IPS-20b (cell line): Measurements from ENCODE around the gene AQP6.
"Not testable (repeated sequence)": the region's sequence is repeated elsewhere in the genome, so short reads cannot be mapped to it uniquely, and the experiment has no call there.

Experiments
- H3K27ac ChIP-seq: one replicate; pipeline ENCODE4 v1.5.1; 2013; ENCODE audit warnings: low read length
- H3K27me3 ChIP-seq: 2 replicates; pipeline ENCODE4 v1.6.1; 2013; ENCODE audit warnings: mild to moderate bottlenecking, low read length, inconsistent platforms; ENCODE audit not compliant: insufficient read depth
- H3K36me3 ChIP-seq: 2 replicates; pipeline ENCODE4 v1.6.1; 2013; ENCODE audit warnings: low read depth, mild to moderate bottlenecking, inconsistent platforms, low read length, moderate library complexity; ENCODE audit not compliant: insufficient read depth
- H3K4me1 ChIP-seq: 2 replicates; pipeline ENCODE4 v1.6.1; 2013; ENCODE audit warnings: mild to moderate bottlenecking, control low read depth, inconsistent platforms, low read length, moderate library complexity; ENCODE audit not compliant: insufficient read depth
- H3K4me3 ChIP-seq: 2 replicates; pipeline ENCODE4 v1.5.1; 2013; ENCODE audit warnings: mild to moderate bottlenecking, low read length, inconsistent platforms
- H3K9ac ChIP-seq: 2 replicates; pipeline ENCODE4 v1.6.1; 2013; ENCODE audit warnings: low read depth, mild to moderate bottlenecking, inconsistent platforms, low read length, moderate library complexity
- H3K9me3 ChIP-seq: 2 replicates; pipeline ENCODE4 v1.6.1; 2013; ENCODE audit warnings: mild to moderate bottlenecking, low read depth, low read length, inconsistent platforms; ENCODE audit not compliant: insufficient read depth

The AQP6 gene

DNA sequence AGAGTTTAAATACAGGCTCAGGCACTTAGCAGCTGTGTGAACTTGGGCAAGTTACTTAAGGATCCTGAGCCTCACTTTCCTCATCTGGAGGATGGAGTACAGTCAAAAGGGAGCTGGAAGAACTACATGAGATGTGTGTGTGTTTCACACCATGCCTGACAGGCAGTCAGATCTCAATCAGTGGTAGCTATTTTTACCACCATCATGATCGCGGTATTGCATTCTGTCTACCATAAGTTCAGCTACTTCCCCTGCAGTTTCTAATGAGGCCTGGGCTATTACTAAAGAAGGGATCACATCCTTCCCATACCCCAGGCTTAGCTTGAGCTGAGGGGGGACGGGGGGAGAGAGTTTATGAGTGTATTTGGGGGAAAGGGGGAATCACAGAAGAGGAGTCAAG lies 7.0 kb downstream of the AQP6 start:
- no peak overlapping the region for H3K27ac ChIP-seq
- no peaks in the 10 kb centered on the region for H3K9me3 ChIP-seq
- no peaks in the 10 kb centered on the region; the same call in 1 of the 2 replicates for H3K27me3 ChIP-seq
- H3K4me1 ChIP-seq, result peaks cover 3% of the 10 kb centered on the region; the same call in 1 of the 2 replicates
- H3K9ac ChIP-seq, result no peak overlapping the region
- no peaks in the 10 kb centered on the region for H3K36me3 ChIP-seq
- no peak overlapping the region for H3K4me3 ChIP-seq

DNA sequence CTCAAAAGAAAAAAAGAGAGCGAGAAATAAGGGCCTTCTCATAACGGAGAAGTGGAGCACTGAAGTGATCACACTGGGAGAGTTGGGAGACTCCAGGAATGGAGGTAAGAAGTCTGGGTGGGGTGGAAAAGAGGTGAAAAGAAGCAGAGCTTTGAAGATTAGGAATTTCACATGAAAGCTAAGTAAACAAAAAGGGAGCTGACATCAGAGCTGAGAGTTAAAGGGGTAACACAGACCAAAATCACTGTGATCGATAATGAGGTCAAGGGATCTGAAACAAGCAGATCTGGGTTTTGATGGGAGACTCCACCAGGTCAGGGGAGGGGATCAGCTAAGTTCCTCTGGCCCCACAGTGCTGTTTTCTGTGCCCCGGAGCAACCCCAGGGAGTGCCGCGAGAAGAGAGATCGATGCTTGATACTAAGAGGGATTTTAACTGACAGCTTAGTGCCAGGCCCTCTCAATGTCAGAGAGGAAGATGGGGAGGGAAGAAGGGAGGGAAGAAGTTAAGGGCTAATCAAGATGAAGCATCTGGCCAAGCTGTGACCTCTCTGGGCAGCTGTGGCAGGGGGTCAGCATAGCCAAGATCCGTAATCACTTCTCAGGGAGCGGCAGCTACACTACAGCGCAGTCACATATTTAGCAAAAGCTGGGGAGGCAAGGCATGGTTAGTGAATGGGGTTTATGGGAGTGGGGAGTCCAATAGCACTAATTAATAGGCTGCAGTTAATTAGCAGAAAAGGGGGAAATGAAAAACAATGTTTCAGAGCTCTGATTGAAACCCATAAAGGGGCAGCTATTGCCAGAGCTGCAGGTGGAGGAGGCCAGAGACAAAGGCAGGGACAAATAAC lies 8.0 kb downstream of the AQP6 start:
- Histone ChIP-seq H3K36me3 (no peaks in the 10 kb centered on the region), H3K4me1 (peaks cover 8% of the 10 kb centered on the region), H3K9ac (no peak overlapping the region)

DNA sequence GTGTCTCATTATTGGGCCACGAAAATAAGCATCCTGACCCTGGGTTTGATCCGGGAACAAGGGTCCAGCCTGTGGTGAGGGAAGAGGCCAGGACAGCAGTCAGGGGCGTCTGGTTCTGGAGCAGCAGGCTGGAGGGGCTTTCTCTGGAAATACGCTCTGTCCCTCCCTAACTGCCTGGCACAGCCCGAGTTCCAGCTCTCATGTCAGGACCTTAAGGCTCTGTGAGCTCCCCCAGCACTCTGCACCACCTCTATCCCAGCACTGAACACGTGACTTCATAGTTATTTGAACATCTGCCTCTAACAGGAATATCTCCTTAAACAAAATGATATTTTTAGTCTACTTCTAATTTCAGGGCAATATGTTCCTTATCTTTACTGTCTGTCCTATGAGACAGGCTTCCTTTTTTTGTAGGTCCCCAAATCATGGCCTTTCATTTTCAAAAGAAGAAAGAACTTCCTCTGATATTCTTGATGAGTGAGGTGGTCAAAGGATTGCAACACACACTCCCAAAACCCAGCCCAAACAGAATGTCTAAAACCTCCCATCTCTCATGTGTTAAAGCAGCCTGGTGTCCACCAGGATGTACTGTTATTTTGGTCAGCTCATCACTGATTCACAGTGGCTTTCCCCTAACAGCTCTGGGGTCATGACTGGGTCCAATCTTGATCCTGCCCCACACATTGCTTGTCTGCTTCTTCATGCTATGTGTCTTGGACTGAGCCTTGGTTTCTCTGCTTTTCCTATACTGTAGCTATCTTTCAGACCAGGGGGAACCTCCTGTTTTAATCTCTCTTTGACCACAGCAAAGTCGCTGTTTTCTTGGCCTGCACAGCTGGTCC lies 9.7 kb downstream of the AQP6 start:
- Histone ChIP-seq H3K27me3 (no peaks in the 10 kb centered on the region), H3K27ac (no peak overlapping the region), H3K9me3 (no peaks in the 10 kb centered on the region), H3K4me1 (peaks cover 8% of the 10 kb centered on the region), H3K9ac (no peak overlapping the region), H3K36me3 (peaks cover 1% of the 10 kb centered on the region), H3K4me3 (no peak overlapping the region)

More for the DNA sequence above, 8.0 kb downstream of the AQP6 start:
- Histone ChIP-seq H3K9me3 (no peaks in the 10 kb centered on the region), H3K4me3 (no peak overlapping the region), H3K27ac (no peak overlapping the region), H3K27me3 (no peaks in the 10 kb centered on the region; the same call in 1 of the 2 replicates)

DNA sequence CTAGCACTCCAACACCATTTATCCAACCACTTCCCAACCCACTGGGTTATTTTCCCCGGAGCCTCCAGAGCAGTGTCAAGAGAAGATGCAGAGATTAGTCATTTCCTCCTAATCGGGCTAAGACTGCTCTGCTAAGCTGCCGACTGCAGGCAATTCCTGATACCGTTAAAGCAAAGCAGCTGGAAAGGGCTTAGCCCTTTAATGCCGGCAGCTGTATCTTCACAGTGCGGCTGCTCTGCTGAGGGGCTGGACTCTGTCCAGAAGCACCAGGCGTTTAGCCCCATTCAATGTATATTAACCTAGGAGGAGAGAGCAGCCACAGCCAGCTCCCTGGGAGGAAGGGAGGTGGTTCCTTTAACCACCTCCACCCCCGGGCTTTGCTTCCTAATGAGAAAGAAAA lies 11.1 kb downstream of the AQP6 start:
- Histone ChIP-seq H3K27me3 (no peaks in the 10 kb centered on the region), H3K36me3 (peaks cover 16% of the 10 kb centered on the region), H3K27ac (no peak overlapping the region), H3K4me1 (peaks cover 8% of the 10 kb centered on the region), H3K9me3 (no peaks in the 10 kb centered on the region), H3K9ac (no peak overlapping the region), H3K4me3 (no peak overlapping the region)

DNA sequence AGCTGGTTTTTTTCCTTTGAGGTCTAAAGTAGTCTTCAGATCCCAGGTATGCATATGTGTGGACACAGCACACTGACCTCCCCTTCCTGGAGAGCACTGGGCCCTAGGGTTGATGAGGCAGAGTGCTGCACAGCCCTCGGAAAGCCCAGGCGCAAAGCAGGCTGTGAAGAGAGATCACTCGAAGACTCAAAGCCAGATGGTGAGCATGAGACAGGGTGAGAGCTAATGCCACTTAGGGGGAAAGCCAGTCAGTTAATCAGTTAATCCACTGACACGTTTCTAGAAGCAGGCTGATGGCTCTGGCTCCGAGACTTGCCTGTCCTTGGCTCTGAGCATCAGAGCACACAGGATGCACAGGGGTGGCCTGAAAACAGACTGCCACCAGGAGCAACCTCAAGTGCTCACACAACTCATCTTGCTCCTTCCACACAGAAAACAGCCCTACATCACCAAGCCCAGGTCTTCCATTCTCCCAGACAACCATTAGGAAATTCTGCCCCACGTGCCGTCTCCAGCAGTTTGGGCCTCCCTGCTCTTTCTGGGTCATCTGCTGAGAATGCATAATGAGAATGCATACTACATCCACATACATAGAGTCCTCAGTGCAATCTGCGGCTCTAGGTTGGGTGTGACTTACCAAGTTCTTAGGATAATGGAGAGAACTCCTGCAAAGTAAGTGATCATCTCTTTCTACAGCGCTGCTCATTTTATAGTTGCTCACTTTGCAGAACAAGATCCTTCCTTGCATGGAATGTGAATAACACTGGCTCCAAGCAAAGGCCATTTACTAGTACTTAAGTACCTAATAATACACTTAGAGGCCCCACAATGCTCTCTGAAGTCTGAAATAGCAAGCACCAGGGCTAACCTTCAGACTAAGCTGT lies 12.0 kb downstream of the AQP6 start:
- H3K9ac ChIP-seq, result no peak overlapping the region
- H3K4me1 ChIP-seq, result peaks cover 8% of the 10 kb centered on the region
- H3K4me3 ChIP-seq, result no peak overlapping the region
- no peaks in the 10 kb centered on the region for H3K9me3 ChIP-seq
- H3K36me3 ChIP-seq, result peaks cover 23% of the 10 kb centered on the region
- no peak overlapping the region for H3K27ac ChIP-seq
- H3K27me3 ChIP-seq, result no peaks in the 10 kb centered on the region

DNA sequence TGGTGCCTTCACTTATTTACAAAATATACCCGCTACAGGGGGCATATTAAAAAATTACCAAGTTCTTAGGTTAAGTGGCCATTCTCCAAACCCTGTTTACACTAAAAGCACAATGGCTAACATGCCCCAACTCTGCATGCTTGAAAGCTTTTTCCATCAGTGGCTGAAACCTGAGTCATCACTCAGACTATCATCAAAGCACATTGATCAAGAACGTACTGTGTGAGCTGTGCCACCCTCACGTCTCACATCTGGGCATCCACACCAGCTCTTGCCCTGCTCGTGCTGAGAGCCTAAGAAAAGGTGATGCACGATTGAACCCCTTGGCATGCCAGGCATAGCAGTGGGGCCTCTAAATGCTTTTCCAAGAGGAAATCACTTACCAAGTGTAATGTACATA lies 13.2 kb downstream of the AQP6 start:
- H3K27ac ChIP-seq, result no peak overlapping the region
- H3K36me3 ChIP-seq, result peaks cover 36% of the 10 kb centered on the region
- no peaks in the 10 kb centered on the region for H3K9me3 ChIP-seq
- no peaks in the 10 kb centered on the region for H3K27me3 ChIP-seq
- H3K9ac ChIP-seq, result no peak overlapping the region
- H3K4me1 ChIP-seq, result peaks cover 8% of the 10 kb centered on the region
- no peak overlapping the region for H3K4me3 ChIP-seq

DNA sequence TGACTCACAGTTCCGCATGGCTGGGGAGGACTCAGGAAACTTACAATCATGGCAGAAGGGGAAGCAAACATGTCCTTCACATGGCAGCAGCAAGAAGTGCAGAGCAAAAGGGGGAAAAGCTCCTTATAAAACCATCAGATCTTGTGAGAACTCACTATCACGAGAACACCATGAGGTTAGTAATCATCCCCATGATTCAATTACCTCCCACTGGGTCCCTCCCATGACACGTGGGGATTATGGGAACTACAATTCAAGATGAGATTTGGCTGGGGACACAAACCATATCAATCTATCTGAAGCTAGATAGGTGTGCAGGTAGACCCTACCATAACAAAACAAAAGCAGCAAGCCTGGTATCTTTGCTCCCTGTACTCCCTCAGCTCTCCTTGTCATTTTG lies 13.7 kb downstream of the AQP6 start:
- peaks cover 39% of the 10 kb centered on the region for H3K36me3 ChIP-seq
- H3K4me3 ChIP-seq, H3K9ac ChIP-seq, H3K9me3 ChIP-seq, H3K27me3 ChIP-seq, H3K4me1 ChIP-seq, H3K27ac ChIP-seq: not testable (repeated sequence)

DNA sequence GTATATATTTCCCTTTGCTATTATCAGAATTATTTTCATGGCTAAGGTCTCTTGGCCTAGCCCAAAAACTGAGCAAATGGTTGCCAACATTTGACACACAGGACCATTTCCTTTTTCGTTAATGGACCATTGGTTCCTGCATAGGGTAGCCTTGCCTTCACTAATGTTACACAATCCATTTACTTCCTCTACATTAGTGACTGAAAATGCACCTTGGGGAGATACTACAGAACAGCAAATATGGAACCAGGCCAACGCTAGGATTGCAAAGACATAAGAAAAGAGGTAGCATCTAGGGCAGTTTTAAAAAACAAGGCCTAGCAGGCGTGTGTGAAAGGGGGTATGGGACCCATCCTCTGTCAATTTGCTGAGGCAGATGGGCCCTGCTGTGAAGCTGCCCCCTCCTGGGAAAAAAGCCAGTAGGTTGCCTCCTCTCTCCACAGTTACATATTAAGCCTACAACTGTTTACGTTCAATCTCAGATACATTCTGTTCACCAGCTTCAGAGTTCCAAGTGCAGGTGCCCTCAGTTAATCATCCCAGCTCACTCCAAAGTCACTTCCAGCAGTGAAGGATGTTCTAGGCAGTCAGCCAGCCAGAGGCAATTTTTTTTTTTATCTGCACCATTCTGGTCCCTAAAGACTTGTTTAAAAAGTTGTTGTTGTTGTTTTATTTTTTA lies 15.0 kb downstream of the AQP6 start:
- Histone ChIP-seq H3K4me3 (no peak overlapping the region), H3K4me1 (peaks cover 8% of the 10 kb centered on the region), H3K27ac (no peak overlapping the region), H3K9me3 (no peaks in the 10 kb centered on the region), H3K27me3 (no peaks in the 10 kb centered on the region), H3K36me3 (peaks cover 52% of the 10 kb centered on the region), H3K9ac (no peak overlapping the region)

DNA sequence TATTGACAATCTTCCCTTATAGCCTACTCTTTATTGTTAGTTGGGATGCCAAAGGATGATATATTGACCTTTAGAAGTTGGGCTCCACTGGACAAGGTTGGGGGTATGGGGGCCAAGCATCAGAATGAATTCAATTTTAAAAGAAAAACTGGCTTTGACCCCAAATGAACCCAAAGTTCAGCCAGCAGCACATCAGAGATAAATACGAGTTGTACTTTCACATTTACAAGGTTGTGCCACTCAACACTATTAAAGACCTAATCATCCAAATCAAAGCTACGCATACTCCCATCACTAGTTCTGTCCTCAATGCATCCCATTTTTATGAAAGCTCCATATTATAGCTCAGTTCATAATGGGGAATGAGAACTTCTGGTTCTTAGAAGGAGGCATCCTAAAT lies 16.7 kb downstream of the AQP6 start:
- not testable (repeated sequence) for H3K27me3 ChIP-seq, H3K27ac ChIP-seq, H3K9ac ChIP-seq, H3K4me3 ChIP-seq, H3K4me1 ChIP-seq, H3K9me3 ChIP-seq
- H3K36me3 ChIP-seq, result peaks cover 65% of the 10 kb centered on the region

DNA sequence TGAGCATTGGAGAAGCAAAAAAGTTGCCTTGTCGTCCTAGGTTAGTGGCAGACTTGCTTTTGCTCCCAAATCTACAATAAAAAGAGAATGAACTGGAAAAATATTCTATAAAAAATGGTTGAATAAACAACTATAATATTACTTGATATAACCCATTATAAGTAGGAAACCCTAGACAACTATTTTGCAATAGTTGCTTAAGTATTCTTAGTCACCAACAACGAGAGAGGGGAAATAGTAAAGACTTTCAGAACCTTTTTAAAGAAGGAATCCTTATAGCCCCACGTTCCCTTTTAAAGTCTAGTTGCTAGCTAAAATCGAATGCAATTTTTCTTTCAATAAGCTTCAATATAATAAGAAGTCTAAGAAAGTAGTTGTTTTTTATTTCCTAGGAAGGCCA lies 17.5 kb downstream of the AQP6 start:
- Histone ChIP-seq H3K4me3 (no peak overlapping the region), H3K4me1 (peaks cover 5% of the 10 kb centered on the region), H3K9ac (no peak overlapping the region), H3K27me3 (no peaks in the 10 kb centered on the region), H3K27ac (no peak overlapping the region), H3K36me3 (peaks cover 74% of the 10 kb centered on the region), H3K9me3 (no peaks in the 10 kb centered on the region)

DNA sequence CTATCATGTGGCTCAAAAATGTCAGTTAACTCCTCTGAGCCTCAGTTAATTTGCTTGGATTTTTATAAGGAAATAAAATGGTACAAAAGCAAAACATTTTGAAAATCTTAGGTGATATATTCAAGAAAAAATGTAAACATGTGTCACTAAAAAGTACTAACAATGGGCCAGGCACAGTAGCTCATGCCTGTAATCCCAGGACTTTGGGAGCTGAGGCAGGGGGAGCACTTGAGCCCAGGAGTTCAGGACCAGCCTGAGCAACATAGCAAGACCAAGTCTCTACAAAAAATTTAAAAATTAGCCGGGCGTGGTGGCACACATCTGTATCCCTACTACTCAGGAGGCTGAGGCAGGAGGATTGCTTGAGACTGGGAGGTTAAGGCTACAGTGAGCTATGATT lies 25.7 kb downstream of the AQP6 start:
- H3K27me3 ChIP-seq, result no peaks in the 10 kb centered on the region
- no peak overlapping the region for H3K9ac ChIP-seq
- H3K4me1 ChIP-seq, result no peaks in the 10 kb centered on the region
- no peak overlapping the region for H3K4me3 ChIP-seq
- H3K9me3 ChIP-seq, result no peaks in the 10 kb centered on the region
- no peak overlapping the region for H3K27ac ChIP-seq
- peaks cover 90% of the 10 kb centered on the region for H3K36me3 ChIP-seq
